Left lung (tissue), 10 donors: ENCODE results near the gene TRUB2. TPM values are rescaled to one million over a fixed set of nuclear protein-coding genes. Genes with fewer than 3 reads are reported as not detected.

Experiments used
- ATAC-seq: fragments of 200-7000 bp; cut with Tn5 transposase; one replicate; pipeline ENCODE4 v1.9.1; 2020; ENCODE audit warnings: moderate library complexity
- DNase-seq, 4 donors: peaks; one replicate each; pipeline ENCODE4 v3.0.0-alpha.2; 2013 to 2020
- H3K27ac ChIP-seq, 2 donors: fragments of 200-600 bp; sonication (generic) in 1 of 2; one replicate each; pipeline versions ENCODE4 v1.5.0 to v1.8.0; 2020 to 2021
- H3K27me3 ChIP-seq, 2 donors: fragments of 200-600 bp; sonication (generic) in 1 of 2; one replicate each; pipeline versions ENCODE4 v1.5.0 to v1.8.0; 2020 to 2021
- H3K36me3 ChIP-seq, 2 donors: fragments of 200-600 bp; sonication (generic) in 1 of 2; one replicate each; pipeline versions ENCODE4 v1.5.0 to v1.8.0; 2020 to 2021
- H3K4me1 ChIP-seq, 2 donors: fragments of 200-600 bp; one replicate each; pipeline ENCODE4 v1.8.0; 2021
- H3K4me3 ChIP-seq, 2 donors: fragments of 200-600 bp; sonication (generic) in 1 of 2; one replicate each; pipeline versions ENCODE4 v1.5.0 to v1.8.0; 2020 to 2021; ENCODE audit warnings: mild to moderate bottlenecking in 1 of 2
- H3K9me3 ChIP-seq, 2 donors: fragments of 200-600 bp; sonication (generic) in 1 of 2; one replicate each; pipeline versions ENCODE4 v1.5.0 to v1.8.0; 2020 to 2021
- intact Hi-C, 2 donors: fragments of 100-400 bp; cut with DNase I; formaldehyde crosslinking; loops; one replicate each; pipeline versions ENCODE4 v1.11.2 to v1.14.2; 2022
- polyA plus RNA-seq, 6 donors: library from polyadenylated mRNA; unstranded; fragments of 120-200 nt; gene quantifications; one replicate each; pipeline ENCODE4 v1.2.1, GENCODE V29; 2013; ENCODE audit not compliant: insufficient read length in 6 of 6
- total RNA-seq, 2 donors: library from RNA; stranded (reverse); fragmentation: NEBNext Ultra II Directional; extraction: Animal tissue kit (Norgen Biotek cat#: 25700); gene quantifications; one replicate each; pipeline ENCODE4 v1.2.1, GENCODE V29; 2021
- TF ChIP-seq, protein P1 (sequence below), 2 donors: fragments of 200-600 bp; sonication (generic) in 1 of 2; IDR thresholded peaks; one replicate each; pipeline versions ENCODE4 v1.5.0 to v1.8.0; 2021; ENCODE audit warnings: antibody characterized with exemption in 2 of 2
- donor health status: DM: no; HTN: yes; CAD: no.
- donor health status: DM: no; HTN: no; CAD: no.

Gene TRUB2
- total and polyA plus RNA-seq, 8 donors, result 23.0 to 34.6 (median 32.6) TPM

DNA sequence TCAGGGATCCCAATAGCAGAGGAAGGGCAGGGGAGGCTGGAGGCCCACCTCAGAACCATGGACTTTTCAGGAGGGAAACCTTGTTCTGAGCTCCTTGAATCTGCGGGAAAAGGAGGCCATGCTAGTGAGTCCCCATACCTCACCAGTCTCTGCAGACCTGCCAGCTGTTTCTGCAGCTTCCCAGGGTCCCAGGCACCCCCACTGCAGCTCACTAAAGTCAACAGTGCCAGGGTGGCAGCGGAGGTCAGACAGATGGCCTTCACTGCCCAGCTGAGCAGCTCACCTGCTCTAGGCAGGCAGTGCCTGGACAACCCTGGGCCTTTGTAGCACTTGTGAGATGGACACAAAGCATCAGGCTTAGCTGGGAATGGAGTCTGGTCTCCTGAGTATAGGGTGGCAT, 13.7 kb upstream of the TRUB2 start:
- no peak overlapping the region for H3K4me3 ChIP-seq
- intact Hi-C loops, result no loop called here
- no peaks in the 10 kb centered on the region for H3K27me3 ChIP-seq
- peaks cover 0 to 23% of the 10 kb centered on the region in 2 donors for H3K36me3 ChIP-seq
- ATAC-seq (no peak), DNase-seq (no peak)
- TF ChIP-seq, protein P1, sequence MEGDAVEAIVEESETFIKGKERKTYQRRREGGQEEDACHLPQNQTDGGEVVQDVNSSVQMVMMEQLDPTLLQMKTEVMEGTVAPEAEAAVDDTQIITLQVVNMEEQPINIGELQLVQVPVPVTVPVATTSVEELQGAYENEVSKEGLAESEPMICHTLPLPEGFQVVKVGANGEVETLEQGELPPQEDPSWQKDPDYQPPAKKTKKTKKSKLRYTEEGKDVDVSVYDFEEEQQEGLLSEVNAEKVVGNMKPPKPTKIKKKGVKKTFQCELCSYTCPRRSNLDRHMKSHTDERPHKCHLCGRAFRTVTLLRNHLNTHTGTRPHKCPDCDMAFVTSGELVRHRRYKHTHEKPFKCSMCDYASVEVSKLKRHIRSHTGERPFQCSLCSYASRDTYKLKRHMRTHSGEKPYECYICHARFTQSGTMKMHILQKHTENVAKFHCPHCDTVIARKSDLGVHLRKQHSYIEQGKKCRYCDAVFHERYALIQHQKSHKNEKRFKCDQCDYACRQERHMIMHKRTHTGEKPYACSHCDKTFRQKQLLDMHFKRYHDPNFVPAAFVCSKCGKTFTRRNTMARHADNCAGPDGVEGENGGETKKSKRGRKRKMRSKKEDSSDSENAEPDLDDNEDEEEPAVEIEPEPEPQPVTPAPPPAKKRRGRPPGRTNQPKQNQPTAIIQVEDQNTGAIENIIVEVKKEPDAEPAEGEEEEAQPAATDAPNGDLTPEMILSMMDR (IDR thresholded peaks at IDR 0.05), result no peak
- H3K27ac ChIP-seq, result no peak overlapping the region
- H3K4me1 ChIP-seq, result peaks cover 0 to 10% of the 10 kb centered on the region in 2 donors
- no peaks in the 10 kb centered on the region for H3K9me3 ChIP-seq

DNA sequence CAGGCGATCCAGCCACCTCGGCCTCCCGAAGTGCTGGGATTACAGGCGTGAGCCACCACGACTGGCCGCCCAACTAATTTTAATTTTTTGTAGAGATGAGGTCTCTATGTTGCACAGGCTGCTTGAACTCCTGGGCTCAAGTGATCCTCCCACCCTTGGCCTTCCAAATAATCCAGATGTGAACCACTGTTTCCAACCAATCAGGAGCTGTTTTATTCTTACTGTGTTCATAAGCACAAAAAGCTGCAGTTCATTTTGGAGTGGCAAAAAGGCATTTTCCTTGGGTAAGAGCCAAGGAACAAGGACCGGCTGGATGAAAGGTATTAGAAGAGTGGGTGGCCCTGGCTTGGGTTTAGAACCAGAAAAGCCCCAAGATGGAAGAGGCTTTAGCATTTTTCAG, 12.9 kb upstream of the TRUB2 start:
- H3K9me3 ChIP-seq, result no peaks in the 10 kb centered on the region
- ATAC-seq (no peak), DNase-seq (peak in 1 of 4 donors; percentile 47)
- H3K27ac ChIP-seq, result no peak overlapping the region
- peaks cover 0 to 8% of the 10 kb centered on the region in 2 donors for H3K4me1 ChIP-seq
- intact Hi-C loops, result no loop called here
- no peaks in the 10 kb centered on the region for H3K27me3 ChIP-seq
- H3K4me3 ChIP-seq, result no peak overlapping the region
- H3K36me3 ChIP-seq, result peaks cover 0 to 30% of the 10 kb centered on the region in 2 donors
- TF ChIP-seq, protein P1 (IDR thresholded peaks at IDR 0.05), result no peak

DNA sequence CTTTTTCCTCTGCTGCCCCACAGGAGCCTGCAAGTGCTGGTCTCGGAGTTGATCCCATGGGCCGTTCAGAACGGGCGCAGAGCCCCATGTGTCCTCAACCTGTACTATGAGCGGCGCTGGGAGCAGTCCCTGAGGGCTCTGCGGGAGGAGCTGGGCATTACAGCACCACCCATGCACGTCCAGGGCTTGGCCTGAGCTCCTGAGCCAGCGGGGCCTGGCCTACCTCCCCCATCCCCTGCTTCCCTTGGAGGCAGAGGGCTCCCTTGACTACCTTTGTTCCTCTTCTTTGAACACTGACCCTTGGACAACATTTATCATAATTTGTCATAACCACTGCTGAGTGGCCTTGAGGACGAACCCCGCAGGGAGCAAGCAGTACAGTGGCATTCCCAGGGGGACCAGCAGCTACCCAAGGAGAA, 11.2 kb upstream of the TRUB2 start:
- no peak for ATAC-seq
- no peaks in the 10 kb centered on the region for H3K9me3 ChIP-seq

DNA sequence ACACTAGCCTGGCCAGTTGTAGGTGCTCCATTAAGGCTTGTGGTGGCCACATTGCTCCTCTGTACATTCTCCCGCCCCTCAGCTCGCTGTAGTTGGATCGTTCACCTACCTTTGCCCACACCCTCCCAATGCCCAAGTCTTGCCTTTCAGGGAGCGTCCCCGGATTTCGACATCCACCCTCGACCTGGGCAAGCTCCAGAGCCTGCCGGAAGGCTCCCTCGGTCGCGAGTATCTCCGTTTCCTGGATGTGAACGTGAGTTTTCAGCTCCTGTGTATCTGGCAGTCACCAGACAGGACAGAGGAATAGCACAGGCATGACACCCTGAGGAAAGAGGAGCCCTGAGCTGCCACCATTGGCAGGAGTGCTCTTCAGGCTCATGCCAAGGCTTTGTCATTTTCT, 3.4 kb upstream of the TRUB2 start:
- H3K27ac ChIP-seq, result no peak overlapping the region
- peaks cover 0 to 44% of the 10 kb centered on the region in 2 donors for H3K36me3 ChIP-seq
- no peak overlapping the region for H3K4me3 ChIP-seq
- H3K27me3 ChIP-seq, result no peaks in the 10 kb centered on the region
- H3K4me1 ChIP-seq, result peaks cover 18 to 30% of the 10 kb centered on the region in 2 donors
- no peak for ATAC-seq
- intact Hi-C loops, result no loop called here
- DNase-seq, result no peak
- H3K9me3 ChIP-seq, result no peaks in the 10 kb centered on the region
- TF ChIP-seq, protein P1 (IDR thresholded peaks at IDR 0.05), result no peak

More for the DNA sequence above, 11.2 kb upstream of the TRUB2 start:
- H3K36me3 ChIP-seq, result peaks cover 0 to 36% of the 10 kb centered on the region in 2 donors
- TF ChIP-seq, protein P1 (IDR thresholded peaks at IDR 0.05), result no peak
- no peaks in the 10 kb centered on the region for H3K27me3 ChIP-seq
- no peak for DNase-seq
- no peak overlapping the region for H3K27ac ChIP-seq
- no peak overlapping the region for H3K4me3 ChIP-seq
- intact Hi-C loops, result no loop called here
- no peaks in the 10 kb centered on the region for H3K4me1 ChIP-seq

DNA sequence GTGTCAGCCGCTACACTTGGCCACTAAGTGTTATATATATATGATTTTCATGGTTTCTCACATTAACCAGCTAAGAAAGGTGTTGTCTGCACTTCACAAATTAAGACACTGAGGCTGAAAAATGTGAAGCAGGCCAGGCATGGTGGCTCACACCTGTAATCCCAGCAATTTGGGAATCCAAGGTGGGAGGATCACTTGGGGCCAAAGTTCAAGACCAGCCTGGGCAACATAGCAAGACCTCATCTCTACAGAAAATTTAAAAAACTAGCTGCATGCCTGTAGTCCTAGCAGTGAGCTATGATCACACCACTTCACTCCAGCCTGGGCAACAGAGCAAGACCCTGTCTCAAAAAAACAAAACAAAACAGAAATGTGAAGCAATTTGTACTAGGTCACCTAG, 2.2 kb upstream of the TRUB2 start:
- H3K4me3 ChIP-seq, result no peak overlapping the region
- intact Hi-C loops, result no loop called here

More for the DNA sequence above, 2.2 kb upstream of the TRUB2 start:
- Histone ChIP-seq H3K27me3 (no peaks in the 10 kb centered on the region), H3K9me3 (no peaks in the 10 kb centered on the region), H3K4me1 (peaks cover 18 to 30% of the 10 kb centered on the region in 2 donors), H3K27ac (no peak overlapping the region), H3K36me3 (peaks cover 0 to 48% of the 10 kb centered on the region in 2 donors)
- TF ChIP-seq, protein P1 (IDR thresholded peaks at IDR 0.05), result no peak
- DNase-seq, result no peak
- ATAC-seq, result no peak
